ENCODE data around the gene ACTL10. TPM values are rescaled to one million over a fixed set of nuclear protein-coding genes. Genes with fewer than 3 reads are reported as not detected.

Gene ACTL10
- 2.5 and 9.2 TPM in 2 replicates for total RNA-seq (2014; rRNA removed; shearing (Covaris generic); ENCODE audit: low replicate concordance)

DNA sequence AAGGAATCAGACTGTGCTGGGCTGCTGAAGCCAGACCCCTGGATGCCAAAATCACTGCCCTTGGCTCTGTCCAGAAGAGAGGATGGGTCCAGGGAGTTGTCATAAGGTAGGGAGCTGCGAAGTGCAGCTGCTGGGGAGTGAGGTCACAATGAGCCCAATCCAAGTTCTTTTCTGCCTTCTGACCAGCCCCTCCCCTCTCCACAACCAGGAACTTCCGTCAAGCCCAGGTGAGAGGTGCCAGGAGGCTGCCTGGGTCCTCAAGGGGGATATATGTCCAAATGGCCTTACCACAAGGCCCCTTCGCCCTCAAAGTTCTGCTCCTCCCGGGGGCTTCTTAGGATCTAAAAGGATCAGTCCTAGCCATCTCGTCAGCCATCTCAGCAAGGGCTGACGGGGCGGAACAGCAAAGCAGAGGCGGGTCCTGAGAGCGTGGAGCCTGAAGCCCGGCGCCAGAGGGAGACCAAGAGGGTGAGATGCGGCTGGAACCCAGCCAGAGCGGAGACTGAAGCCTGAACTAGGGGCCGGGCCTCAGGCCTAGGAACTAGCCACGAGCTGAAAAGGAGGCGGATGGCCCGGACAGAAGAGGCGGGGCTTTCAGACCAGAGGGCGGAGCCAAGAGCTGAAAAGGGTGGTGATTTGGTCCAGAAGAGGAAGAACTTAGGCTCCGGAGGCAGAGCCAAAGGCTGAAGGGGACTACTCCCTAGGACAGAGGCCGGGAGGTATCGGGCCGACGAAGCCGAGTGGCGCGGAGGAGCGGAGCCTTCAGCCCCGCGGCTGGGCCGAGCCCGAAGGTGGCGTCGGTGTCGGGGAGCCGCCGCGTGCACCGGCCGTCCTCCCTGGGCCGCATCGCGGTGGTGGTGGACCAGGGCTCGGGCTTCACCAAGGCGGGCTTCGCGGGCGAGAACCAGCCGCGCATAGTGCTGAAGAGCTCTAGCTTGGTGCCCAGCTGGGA is at the start of gene ACTL10:
Gene ACTL10, plus strand, starts transcription at position 651 of the 952 bp plus-strand sequence. CDS start 555 bp downstream, outside the sequence.
- H2AFZ ChIP-seq (ENCODE audit: low read length): no peak within 1 kb of the TSS
- peak within 1 kb of the TSS; percentile 64 for H3K4me2 ChIP-seq (ENCODE audit: low read depth, low read length, poor library complexity, severe bottlenecking)
- peaks cover 86% of the 10 kb centered on the region for H3K4me1 ChIP-seq (ENCODE audit: low read length)
- no peaks in the 10 kb centered on the region for H4K20me1 ChIP-seq (ENCODE audit: insufficient read depth, low read depth, low read length)
- H3K27me3 ChIP-seq (ENCODE audit: low read length): no peaks in the 10 kb centered on the region
- peak; percentile 98 for DNase-seq
- H3K9me3 ChIP-seq (ENCODE audit: low read length): no peaks in the 10 kb centered on the region
- H3K4me3 ChIP-seq (ENCODE audit: low read length): peak within 1 kb of the TSS; percentile 67
- H3K27ac ChIP-seq (ENCODE audit: low read length): peak within 1 kb of the TSS; percentile 89
- no peaks in the 10 kb centered on the region for H3K9me2 ChIP-seq (replicated peaks; ENCODE audit: insufficient read depth, low read length)
- peak within 1 kb of the TSS; percentile 80 for H3K9ac ChIP-seq (ENCODE audit: low read length)
- peaks cover 23% of the 10 kb centered on the region for H3K79me2 ChIP-seq (ENCODE audit: low read length)
- peaks cover 8% of the 10 kb centered on the region; the same call in 1 of the 2 replicates for H3K36me3 ChIP-seq (ENCODE audit: insufficient read depth, low read length)

- Histone ChIP-seq H3K79me2 (ENCODE audit: low read length) (peaks cover 30% of the 10 kb centered on the region), H3K36me3 (ENCODE audit: insufficient read depth, low read length) (peaks cover 32% of the 10 kb centered on the region; the same call in 1 of the 2 replicates), H3K4me2 (ENCODE audit: low read depth, low read length, poor library complexity, severe bottlenecking) (peak overlapping the region; percentile 43), H4K20me1 (ENCODE audit: insufficient read depth, low read depth, low read length) (no peaks in the 10 kb centered on the region), H2AFZ (ENCODE audit: low read length) (no peak overlapping the region), H3K4me1 (ENCODE audit: low read length) (peaks cover 36% of the 10 kb centered on the region), H3K4me3 (ENCODE audit: low read length) (0 out of 2 replicates have a peak overlapping the region, but pooled peaks have one; percentile 7), H3K9me2 (replicated peaks; ENCODE audit: insufficient read depth, low read length) (no peaks in the 10 kb centered on the region), H3K9ac (ENCODE audit: low read length) (peak overlapping the region; percentile 21), H3K27ac (ENCODE audit: low read length) (peak overlapping the region; percentile 83), H3K9me3 (ENCODE audit: low read length) (no peaks in the 10 kb centered on the region), H3K27me3 (ENCODE audit: low read length) (no peaks in the 10 kb centered on the region)
- DNase-seq: peak; percentile 65
Measured at GRCh38 chr20:33621717-33622400, 44.9 kb upstream of the ACTL10 start.

- Histone ChIP-seq H3K79me2 (ENCODE audit: low read length) (peaks cover 29% of the 10 kb centered on the region), H3K4me2 (ENCODE audit: low read depth, low read length, poor library complexity, severe bottlenecking) (peak overlapping the region; percentile 43), H3K4me3 (ENCODE audit: low read length) (no peak overlapping the region), H3K27me3 (ENCODE audit: low read length) (no peaks in the 10 kb centered on the region), H3K27ac (ENCODE audit: low read length) (peak overlapping the region; percentile 83), H3K9ac (ENCODE audit: low read length) (no peak overlapping the region), H3K4me1 (ENCODE audit: low read length) (peaks cover 36% of the 10 kb centered on the region), H3K9me2 (replicated peaks; ENCODE audit: insufficient read depth, low read length) (no peaks in the 10 kb centered on the region), H3K36me3 (ENCODE audit: insufficient read depth, low read length) (peaks cover 28% of the 10 kb centered on the region; the same call in 1 of the 2 replicates), H4K20me1 (ENCODE audit: insufficient read depth, low read depth, low read length) (no peaks in the 10 kb centered on the region), H2AFZ (ENCODE audit: low read length) (no peak overlapping the region), H3K9me3 (ENCODE audit: low read length) (no peaks in the 10 kb centered on the region)
- no peak for DNase-seq
Measured at GRCh38 chr20:33622705-33623365, 43.9 kb upstream of the ACTL10 start.

GRCh38 chr20:33624399-33624798 is 42.3 kb upstream of the ACTL10 start:
- no peak overlapping the region for H3K9ac ChIP-seq (ENCODE audit: low read length)
- DNase-seq: no peak
- H3K27me3 ChIP-seq (ENCODE audit: low read length): no peaks in the 10 kb centered on the region
- no peaks in the 10 kb centered on the region for H3K9me3 ChIP-seq (ENCODE audit: low read length)
- peaks cover 17% of the 10 kb centered on the region for H3K79me2 ChIP-seq (ENCODE audit: low read length)
- H3K4me1 ChIP-seq (ENCODE audit: low read length): peaks cover 32% of the 10 kb centered on the region
- H3K9me2 ChIP-seq (replicated peaks; ENCODE audit: insufficient read depth, low read length): no peaks in the 10 kb centered on the region
- H2AFZ ChIP-seq (ENCODE audit: low read length): no peak overlapping the region
- no peak overlapping the region for H3K4me2 ChIP-seq (ENCODE audit: low read depth, low read length, poor library complexity, severe bottlenecking)
- H3K36me3 ChIP-seq (ENCODE audit: insufficient read depth, low read length): peaks cover 35% of the 10 kb centered on the region; the same call in 1 of the 2 replicates
- H3K4me3 ChIP-seq (ENCODE audit: low read length): no peak overlapping the region
- H3K27ac ChIP-seq (ENCODE audit: low read length): no peak overlapping the region
- H4K20me1 ChIP-seq (ENCODE audit: insufficient read depth, low read depth, low read length): no peaks in the 10 kb centered on the region

- Histone ChIP-seq H3K36me3 (ENCODE audit: insufficient read depth, low read length) (peaks cover 49% of the 10 kb centered on the region; the same call in 1 of the 2 replicates), H3K4me1 (ENCODE audit: low read length) (peaks cover 15% of the 10 kb centered on the region), H3K27ac (ENCODE audit: low read length) (no peak overlapping the region), H2AFZ (ENCODE audit: low read length) (no peak overlapping the region), H3K4me3 (ENCODE audit: low read length) (no peak overlapping the region), H3K9me2 (replicated peaks; ENCODE audit: insufficient read depth, low read length) (no peaks in the 10 kb centered on the region), H3K9me3 (ENCODE audit: low read length) (no peaks in the 10 kb centered on the region), H3K27me3 (ENCODE audit: low read length) (no peaks in the 10 kb centered on the region), H3K9ac (ENCODE audit: low read length) (no peak overlapping the region), H3K4me2 (ENCODE audit: low read depth, low read length, poor library complexity, severe bottlenecking) (no peak overlapping the region), H4K20me1 (ENCODE audit: insufficient read depth, low read depth, low read length) (no peaks in the 10 kb centered on the region), H3K79me2 (ENCODE audit: low read length) (peaks cover 12% of the 10 kb centered on the region)
- no peak for DNase-seq
Measured at GRCh38 chr20:33626190-33626589, 40.6 kb upstream of the ACTL10 start.

DNA sequence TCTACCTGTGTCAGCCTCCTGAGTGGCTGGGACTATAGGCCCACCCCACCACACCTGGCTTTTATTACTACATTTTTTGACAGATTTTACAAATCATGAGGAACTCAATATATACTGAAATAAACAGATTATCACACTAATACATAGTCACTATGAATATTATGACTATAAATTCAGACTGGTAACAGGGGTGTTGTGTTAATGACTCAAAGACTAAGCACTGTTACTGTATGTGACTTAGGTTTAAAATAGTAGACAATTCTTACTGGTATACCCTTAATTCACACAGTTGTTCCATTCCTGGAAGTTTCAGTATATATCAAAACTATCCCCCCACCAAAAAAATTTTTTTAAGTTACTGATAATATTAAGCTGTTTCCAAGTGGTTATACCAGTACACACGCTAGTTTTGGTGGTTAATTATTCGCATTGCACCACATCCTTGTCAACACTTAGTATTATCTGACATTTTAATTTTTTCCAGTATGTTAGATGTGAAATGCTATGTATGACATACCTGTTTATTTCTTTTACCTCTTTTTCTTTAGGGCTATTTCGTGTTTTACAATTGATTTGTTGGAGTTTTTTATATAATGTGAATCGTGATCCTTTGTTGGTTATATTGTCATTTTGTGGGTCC is 39.0 kb upstream of the ACTL10 start:
- Histone ChIP-seq H4K20me1 (ENCODE audit: insufficient read depth, low read depth, low read length) (no peaks in the 10 kb centered on the region), H3K27ac (ENCODE audit: low read length) (no peak overlapping the region), H3K9ac (ENCODE audit: low read length) (no peak overlapping the region), H3K4me3 (ENCODE audit: low read length) (no peak overlapping the region), H3K27me3 (ENCODE audit: low read length) (no peaks in the 10 kb centered on the region), H3K36me3 (ENCODE audit: insufficient read depth, low read length) (peaks cover 50% of the 10 kb centered on the region; the same call in 1 of the 2 replicates), H3K9me2 (replicated peaks; ENCODE audit: insufficient read depth, low read length) (no peaks in the 10 kb centered on the region), H3K4me2 (ENCODE audit: low read depth, low read length, poor library complexity, severe bottlenecking) (no peak overlapping the region), H3K9me3 (ENCODE audit: low read length) (no peaks in the 10 kb centered on the region), H2AFZ (ENCODE audit: low read length) (no peak overlapping the region), H3K4me1 (ENCODE audit: low read length) (0 out of 2 replicates have a peak, but pooled peaks cover under 1% of the 10 kb centered on the region), H3K79me2 (ENCODE audit: low read length) (peaks cover 6% of the 10 kb centered on the region)
- DNase-seq: no peak

DNA sequence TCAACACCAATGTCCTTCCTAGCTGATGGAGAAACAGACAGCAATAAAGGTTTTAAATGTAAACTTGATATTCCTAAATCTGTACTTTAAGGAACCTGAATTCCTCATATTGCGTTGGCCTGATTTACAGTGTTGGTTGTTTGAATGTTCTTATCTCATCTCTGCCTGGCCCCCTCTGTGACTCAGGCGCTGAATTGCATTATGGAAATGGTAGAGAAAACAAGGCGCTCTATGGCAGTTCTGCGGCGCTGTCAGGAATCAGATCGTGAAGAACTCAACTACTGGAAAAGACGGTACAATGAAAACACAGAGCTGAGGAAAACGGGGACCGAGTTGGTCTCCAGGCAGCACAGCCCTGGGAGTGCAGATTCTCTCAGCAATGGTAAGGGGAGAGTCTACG is 37.2 kb upstream of the ACTL10 start:
- Histone ChIP-seq H3K27ac (ENCODE audit: low read length) (no peak overlapping the region), H3K27me3 (ENCODE audit: low read length) (no peaks in the 10 kb centered on the region), H4K20me1 (ENCODE audit: insufficient read depth, low read depth, low read length) (no peaks in the 10 kb centered on the region), H3K4me1 (ENCODE audit: low read length) (no peaks in the 10 kb centered on the region), H3K9me2 (replicated peaks; ENCODE audit: insufficient read depth, low read length) (no peaks in the 10 kb centered on the region), H3K36me3 (ENCODE audit: insufficient read depth, low read length) (peaks cover 36% of the 10 kb centered on the region; the same call in 1 of the 2 replicates), H2AFZ (ENCODE audit: low read length) (no peak overlapping the region), H3K4me2 (ENCODE audit: low read depth, low read length, poor library complexity, severe bottlenecking) (no peak overlapping the region), H3K9ac (ENCODE audit: low read length) (no peak overlapping the region), H3K9me3 (ENCODE audit: low read length) (no peaks in the 10 kb centered on the region), H3K79me2 (ENCODE audit: low read length) (no peaks in the 10 kb centered on the region), H3K4me3 (ENCODE audit: low read length) (no peak overlapping the region)
- no peak for DNase-seq
